Muscle of leg (tissue), 11 donors: ENCODE data around the gene BRIP1. TPM values are rescaled to one million over a fixed set of nuclear protein-coding genes. Genes with fewer than 3 reads are reported as not detected.

Experiments used
- DNase-seq: peaks from one replicate; pipeline ENCODE4 v3.0.0; 2013
- H3K27ac ChIP-seq: one replicate; pipeline ENCODE4 v1.5.1; 2013; ENCODE audit warnings: mild to moderate bottlenecking, low read length, control low read depth
- H3K27me3 ChIP-seq: one replicate; pipeline ENCODE4 v1.6.1; 2013; ENCODE audit warnings: low read length; ENCODE audit not compliant: control insufficient read depth, insufficient read depth
- H3K36me3 ChIP-seq: one replicate; pipeline ENCODE4 v1.6.1; 2013; ENCODE audit warnings: low read length; ENCODE audit not compliant: control insufficient read depth, insufficient read depth
- H3K4me1 ChIP-seq: one replicate; pipeline ENCODE4 v1.6.1; 2013; ENCODE audit warnings: low read length; ENCODE audit not compliant: control insufficient read depth, insufficient read depth
- H3K4me3 ChIP-seq: one replicate; pipeline ENCODE4 v1.5.1; 2013; ENCODE audit warnings: low read length, control low read depth
- H3K9me3 ChIP-seq: replicated peaks from 2 replicates; pipeline ENCODE4 v1.6.1; 2013; ENCODE audit warnings: low read depth, low read length; ENCODE audit not compliant: control insufficient read depth
- WGBS: methylation state at CpG from one replicate; pipeline ENCODE4 v1.1.5; 2013; ENCODE audit warnings: missing lambda C conversion rate; ENCODE audit not compliant: insufficient coverage; 5-methylcytosine and 5-hydroxymethylcytosine counted together
- polyA plus RNA-seq, 8 donors: library from polyadenylated mRNA; unstranded; fragments of 120-200 nt; gene quantifications; one replicate each; pipeline versions ENCODE4 v1.2.1 to v1.2.3, GENCODE V29; 2013; ENCODE audit warnings: inconsistent platforms in 1 of 8, low replicate concordance in 1 of 8; ENCODE audit not compliant: insufficient read length in 8 of 8, insufficient read depth in 1 of 8
- total RNA-seq: library from RNA; stranded (reverse); fragments of 120-200 nt; gene quantifications from one replicate; pipeline ENCODE4 v1.2.4, GENCODE V29; 2013

Gene BRIP1
- total and polyA plus RNA-seq, 9 donors: 3.0 to 7.3 (median 4.6) TPM

- Histone ChIP-seq H3K9me3 (peaks cover 9% of the 10 kb centered on the region), H3K27me3 (no peaks in the 10 kb centered on the region), H3K4me3 (no peak overlapping the region), H3K27ac (no peak overlapping the region), H3K4me1 (no peaks in the 10 kb centered on the region), H3K36me3 (no peaks in the 10 kb centered on the region)
- no peak for DNase-seq
- WGBS: no CpG with 5 or more reads among the region's 2 CpGs
These were observed 92.4 kb downstream of the BRIP1 start for GRCh38 chr17:61770752-61771533.

GRCh38 chr17:61770043-61770442 is 93.3 kb downstream of the BRIP1 start:
- H3K9me3 ChIP-seq: peaks cover 9% of the 10 kb centered on the region
- no peaks in the 10 kb centered on the region for H3K27me3 ChIP-seq
- no peak overlapping the region for H3K4me3 ChIP-seq
- no peaks in the 10 kb centered on the region for H3K4me1 ChIP-seq
- DNase-seq: no peak
- no peaks in the 10 kb centered on the region for H3K36me3 ChIP-seq
- no peak overlapping the region for H3K27ac ChIP-seq

- no peaks in the 10 kb centered on the region for H3K4me1 ChIP-seq
- WGBS: no CpG with 5 or more reads among the region's 3 CpGs
- H3K36me3 ChIP-seq: no peaks in the 10 kb centered on the region
- no peak overlapping the region for H3K4me3 ChIP-seq
- H3K27me3 ChIP-seq: no peaks in the 10 kb centered on the region
- peaks cover 9% of the 10 kb centered on the region for H3K9me3 ChIP-seq
- no peak overlapping the region for H3K27ac ChIP-seq
- no peak for DNase-seq
These were observed 94.9 kb downstream of the BRIP1 start for GRCh38 chr17:61768405-61768804.

GRCh38 chr17:61766520-61766919 is 96.8 kb downstream of the BRIP1 start:
- Histone ChIP-seq H3K9me3 (peaks cover 8% of the 10 kb centered on the region), H3K27me3 (no peaks in the 10 kb centered on the region), H3K4me1 (no peaks in the 10 kb centered on the region), H3K4me3 (no peak overlapping the region), H3K27ac (no peak overlapping the region), H3K36me3 (no peaks in the 10 kb centered on the region)
- WGBS: no CpG with 5 or more reads among the region's 2 CpGs
- peak; percentile 13 for DNase-seq

- Histone ChIP-seq H3K9me3 (peaks cover 2% of the 10 kb centered on the region), H3K27me3 (no peaks in the 10 kb centered on the region), H3K36me3 (no peaks in the 10 kb centered on the region), H3K4me3 (no peak overlapping the region), H3K4me1 (no peaks in the 10 kb centered on the region), H3K27ac (no peak overlapping the region)
- WGBS: no CpG with 5 or more reads among the region's 1 CpG
- DNase-seq: no peak
These were observed 98.5 kb downstream of the BRIP1 start for GRCh38 chr17:61764846-61765245.

GRCh38 chr17:61761827-61762226 is 101.5 kb downstream of the BRIP1 start:
- no peak for DNase-seq
- no peak overlapping the region for H3K27ac ChIP-seq
- no peaks in the 10 kb centered on the region for H3K36me3 ChIP-seq
- H3K9me3 ChIP-seq: peaks cover 2% of the 10 kb centered on the region
- H3K4me3 ChIP-seq: no peak overlapping the region
- 83% methylated on average over 1 of the region's 2 CpGs for WGBS
- no peaks in the 10 kb centered on the region for H3K27me3 ChIP-seq
- no peaks in the 10 kb centered on the region for H3K4me1 ChIP-seq

- H3K27me3 ChIP-seq: no peaks in the 10 kb centered on the region
- H3K4me3 ChIP-seq: no peak overlapping the region
- no peak for DNase-seq
- H3K36me3 ChIP-seq: no peaks in the 10 kb centered on the region
- H3K27ac ChIP-seq: no peak overlapping the region
- H3K4me1 ChIP-seq: no peaks in the 10 kb centered on the region
- no CpG with 5 or more reads among the region's 1 CpG for WGBS
- H3K9me3 ChIP-seq: peaks cover 2% of the 10 kb centered on the region
These were observed 104.0 kb downstream of the BRIP1 start for GRCh38 chr17:61759362-61759761.

- peaks cover 2% of the 10 kb centered on the region for H3K9me3 ChIP-seq
- WGBS: 100% methylated on average over 1 of the region's 2 CpGs
These were observed 104.9 kb downstream of the BRIP1 start for GRCh38 chr17:61758430-61758829.

GRCh38 chr17:61757168-61757567 is 106.2 kb downstream of the BRIP1 start:
- Histone ChIP-seq H3K36me3 (no peaks in the 10 kb centered on the region), H3K27me3 (no peaks in the 10 kb centered on the region), H3K27ac (no peak overlapping the region), H3K9me3 (peaks cover 2% of the 10 kb centered on the region), H3K4me3 (no peak overlapping the region), H3K4me1 (no peaks in the 10 kb centered on the region)
- no peak for DNase-seq

More at GRCh38 chr17:61758430-61758829, 104.9 kb downstream of the BRIP1 start:
- no peak overlapping the region for H3K4me3 ChIP-seq
- DNase-seq: no peak
- no peaks in the 10 kb centered on the region for H3K4me1 ChIP-seq
- H3K27ac ChIP-seq: no peak overlapping the region
- H3K27me3 ChIP-seq: no peaks in the 10 kb centered on the region
- H3K36me3 ChIP-seq: no peaks in the 10 kb centered on the region

- Histone ChIP-seq H3K4me1 (no peaks in the 10 kb centered on the region), H3K27ac (no peak overlapping the region), H3K4me3 (no peak overlapping the region), H3K27me3 (no peaks in the 10 kb centered on the region), H3K36me3 (no peaks in the 10 kb centered on the region), H3K9me3 (no peaks in the 10 kb centered on the region)
- peak; percentile 7 for DNase-seq
- WGBS: no CpG with 5 or more reads among the region's 1 CpG
These were observed 106.8 kb downstream of the BRIP1 start for GRCh38 chr17:61756561-61756960.

- Histone ChIP-seq H3K4me1 (no peaks in the 10 kb centered on the region), H3K27ac (no peak overlapping the region), H3K36me3 (no peaks in the 10 kb centered on the region), H3K9me3 (no peaks in the 10 kb centered on the region), H3K4me3 (no peak overlapping the region), H3K27me3 (no peaks in the 10 kb centered on the region)
- WGBS: no CpG with 5 or more reads among the region's 5 CpGs
- DNase-seq: no peak
These were observed 107.7 kb downstream of the BRIP1 start for GRCh38 chr17:61755668-61756067.
